GM18907 (cell line): ENCODE data around the gene GLRA1.
A peak's percentile ranks its signal among the peaks of the same experiment; 100 is the strongest.

Source experiments
- ATAC-seq: cut with Tn5 transposase; IDR thresholded peaks from one replicate; pipeline ENCODE4 v1.9.1; 2021; ENCODE audit warnings: mild to moderate bottlenecking, moderate library complexity; ENCODE audit not compliant: unreplicated experiment

Gene GLRA1

GRCh38 chr5:151924564-151925301, at the start of gene GLRA1:
Gene GLRA1, minus strand, starts transcription at chr5:151924851. Its CDS starts 302 bp downstream, at chr5:151924549.
- ATAC-seq: no peak

- ATAC-seq: no peak
Observed at GRCh38 chr5:151970885-151971284, 46.2 kb upstream of the GLRA1 start.

DNA sequence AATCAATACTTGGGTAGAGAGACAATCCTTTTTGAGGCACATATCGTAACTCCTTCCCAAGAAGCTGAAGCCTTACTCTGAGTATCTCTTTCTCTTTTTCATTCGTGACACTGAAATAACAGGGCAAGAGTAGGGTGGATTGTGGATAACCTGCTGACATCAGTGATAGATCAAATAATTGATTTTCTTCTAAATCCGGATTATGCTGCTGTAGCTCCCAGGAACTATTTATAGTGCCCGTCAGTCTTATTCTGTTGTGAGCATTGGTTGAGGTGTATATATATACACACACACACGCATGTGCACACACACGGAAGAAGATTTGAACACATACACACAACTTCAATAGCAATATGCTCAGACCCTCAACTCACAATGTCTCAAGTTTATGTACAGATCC, 43.2 kb upstream of the GLRA1 start:
- no peak for ATAC-seq

DNA sequence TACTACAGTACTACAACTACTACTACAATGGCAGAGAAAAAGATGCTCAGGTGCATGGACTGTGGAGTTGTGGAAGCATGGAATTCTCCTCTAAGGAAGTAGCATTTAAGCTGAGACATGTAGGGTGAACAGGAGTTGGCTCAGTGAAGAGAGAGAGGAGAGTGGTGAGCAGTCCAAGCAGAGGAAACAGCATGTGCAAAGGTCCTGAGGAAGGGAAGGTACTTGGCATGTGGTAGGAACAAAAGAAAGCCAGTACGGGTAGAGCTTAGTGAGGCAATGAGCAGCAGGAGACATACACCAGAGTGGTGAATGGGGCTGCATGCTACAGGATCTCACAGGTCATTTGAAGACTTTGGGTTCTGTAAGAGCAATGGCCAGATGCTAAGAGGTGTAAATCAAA, 41.4 kb upstream of the GLRA1 start:
- no peak for ATAC-seq

GRCh38 chr5:151964471-151964870, 39.8 kb upstream of the GLRA1 start:
- no peak for ATAC-seq

- no peak for ATAC-seq
Observed at GRCh38 chr5:151961557-151961956, 36.9 kb upstream of the GLRA1 start.

- ATAC-seq: no peak
Observed at GRCh38 chr5:151958111-151958510, 33.5 kb upstream of the GLRA1 start.

DNA sequence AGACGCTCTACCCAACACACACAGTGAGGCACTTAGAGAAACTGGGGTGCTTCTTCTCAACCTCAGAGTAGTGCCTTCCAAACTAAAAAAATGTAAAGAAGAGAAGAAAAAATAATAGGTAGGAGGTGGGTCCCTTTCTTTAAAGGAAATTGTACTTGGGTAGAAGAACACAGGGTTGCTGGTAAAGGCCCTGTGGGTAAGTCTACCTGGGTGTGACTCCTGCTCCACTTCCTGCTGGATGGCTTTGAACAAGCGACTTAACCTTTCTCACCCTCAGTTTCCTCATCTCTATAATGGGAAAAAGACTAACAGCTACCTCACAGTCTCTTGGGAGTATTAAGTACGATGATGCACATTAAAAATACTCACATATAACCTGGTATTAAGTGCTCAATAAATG, 32.1 kb upstream of the GLRA1 start:
- no peak for ATAC-seq

DNA sequence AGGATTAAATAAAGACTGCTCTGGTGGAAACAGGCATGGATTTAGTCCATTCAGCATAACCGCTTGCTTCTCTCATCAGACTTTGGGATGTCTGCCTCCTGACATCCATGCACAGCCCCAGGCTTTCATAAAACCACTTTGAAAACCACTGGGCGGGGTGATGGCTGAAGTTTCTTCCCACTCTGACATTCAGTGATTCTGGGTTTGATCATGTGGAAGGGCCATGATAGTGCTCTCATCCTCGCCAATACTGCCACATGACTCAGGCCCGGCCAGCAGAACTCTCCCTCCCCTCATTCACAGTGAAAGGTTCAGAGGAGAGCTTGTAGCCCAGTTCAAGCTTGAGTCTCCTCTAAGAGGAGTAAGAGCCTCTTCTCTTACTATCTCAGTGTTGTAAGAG, 29.6 kb upstream of the GLRA1 start:
- ATAC-seq: no peak

DNA sequence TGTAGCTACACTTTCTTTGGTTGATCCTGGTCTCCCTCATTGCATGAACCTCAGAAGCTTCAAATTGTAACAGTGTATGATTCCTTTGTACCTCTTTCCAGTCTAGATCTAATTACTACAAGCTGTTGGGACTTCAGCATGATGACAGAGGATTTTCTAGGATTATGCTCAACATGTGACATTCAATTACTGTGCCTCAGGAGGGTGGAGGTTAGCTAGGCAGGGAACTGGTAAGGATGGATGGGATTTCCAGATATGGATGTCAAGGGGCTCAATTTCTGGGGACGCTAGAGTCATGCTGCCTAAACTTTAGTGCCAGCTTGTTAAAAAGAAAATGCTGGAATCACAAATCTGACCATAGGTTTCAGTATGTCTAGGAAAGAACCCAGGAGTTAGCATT, 29.2 kb upstream of the GLRA1 start:
- no peak for ATAC-seq

DNA sequence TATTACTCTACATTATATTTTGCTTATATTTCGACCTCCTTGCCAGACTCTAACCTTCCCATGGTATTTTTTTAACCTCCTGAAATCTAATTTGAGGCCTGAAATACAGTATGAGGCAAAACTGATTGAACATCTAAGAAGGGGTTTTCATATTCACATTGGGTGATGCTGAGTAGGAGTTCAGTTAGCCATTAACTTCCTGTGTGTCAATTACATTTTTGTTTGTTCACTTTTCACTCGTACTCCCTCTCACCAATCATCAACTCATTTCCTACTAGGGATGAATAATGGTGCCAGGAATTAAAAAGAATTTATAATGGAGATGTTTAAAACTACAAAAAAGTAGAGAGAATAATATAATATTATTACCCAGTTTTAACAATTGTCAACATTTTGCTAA, 27.6 kb upstream of the GLRA1 start:
- peak; percentile 43 for ATAC-seq

DNA sequence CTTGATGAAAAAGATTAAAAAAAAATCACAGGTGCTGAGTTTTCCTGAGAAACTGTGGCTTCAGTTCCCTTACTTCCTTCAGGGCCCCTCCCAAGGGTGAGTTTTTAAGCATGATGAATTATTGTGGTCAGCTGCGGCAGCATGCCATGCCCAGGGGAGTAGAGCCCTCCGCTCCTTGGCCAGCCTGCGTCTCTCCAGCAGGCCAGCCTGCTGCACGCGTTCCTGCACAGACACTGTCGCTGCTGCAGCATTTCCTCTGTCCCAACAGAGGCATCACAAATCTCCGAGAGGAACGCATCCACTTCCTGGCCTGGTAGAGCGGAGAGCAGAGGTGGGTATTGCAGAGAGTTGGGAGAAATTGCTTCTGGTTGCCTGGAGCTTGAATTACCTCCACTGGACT, 26.1 kb upstream of the GLRA1 start:
- ATAC-seq: no peak

DNA sequence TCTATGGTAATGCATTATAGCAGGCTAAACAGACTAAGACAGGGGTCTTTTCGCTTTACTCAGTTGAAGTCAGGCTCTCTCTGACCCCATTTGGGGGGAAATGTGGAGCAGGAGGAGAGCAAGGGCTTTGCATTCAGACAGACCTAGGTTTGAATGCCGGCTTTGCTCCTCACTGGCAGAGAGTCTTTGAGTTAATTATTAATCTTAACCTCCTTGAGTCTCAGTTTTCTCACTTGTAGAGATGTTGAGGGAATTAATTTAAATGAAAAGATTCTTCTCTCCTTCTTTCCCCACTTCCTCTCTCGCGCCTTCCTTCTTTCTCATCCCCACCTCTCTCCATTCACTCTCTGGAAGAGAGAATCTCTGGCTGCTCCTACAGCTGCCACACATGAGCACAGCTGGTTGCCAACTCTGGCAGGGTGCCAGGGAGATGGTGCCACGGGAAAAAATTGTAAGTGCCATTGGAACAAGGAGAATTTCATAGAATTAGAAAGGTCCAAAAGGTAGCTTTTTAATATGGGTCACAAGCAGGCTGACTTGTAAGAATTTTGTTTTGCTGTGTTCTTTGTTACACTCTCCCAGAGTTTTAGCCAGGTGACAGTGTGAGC, 25.2 kb upstream of the GLRA1 start:
- no peak for ATAC-seq

DNA sequence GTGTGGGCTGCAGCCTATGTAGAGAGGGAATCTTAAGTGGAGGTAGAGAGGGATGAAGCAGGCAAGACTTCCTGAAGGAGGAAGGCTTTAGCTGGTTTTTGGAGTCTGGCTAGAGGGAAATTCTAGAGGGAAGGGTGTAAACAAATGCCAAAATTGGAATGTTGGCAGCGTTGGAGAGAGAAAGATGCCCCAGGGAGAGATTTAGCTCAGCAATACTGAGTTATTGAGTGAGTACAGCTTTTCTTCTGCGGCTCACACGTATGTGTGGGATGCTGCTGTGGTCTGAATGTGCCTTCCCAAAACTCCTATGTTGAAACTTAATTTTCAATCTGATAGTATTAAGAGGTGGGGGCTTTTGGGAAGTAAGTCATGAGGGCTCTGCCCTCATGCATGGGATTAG, 24.5 kb upstream of the GLRA1 start:
- ATAC-seq: no peak

GRCh38 chr5:151947931-151948608, 23.4 kb upstream of the GLRA1 start:
- ATAC-seq: peak; percentile 54

DNA sequence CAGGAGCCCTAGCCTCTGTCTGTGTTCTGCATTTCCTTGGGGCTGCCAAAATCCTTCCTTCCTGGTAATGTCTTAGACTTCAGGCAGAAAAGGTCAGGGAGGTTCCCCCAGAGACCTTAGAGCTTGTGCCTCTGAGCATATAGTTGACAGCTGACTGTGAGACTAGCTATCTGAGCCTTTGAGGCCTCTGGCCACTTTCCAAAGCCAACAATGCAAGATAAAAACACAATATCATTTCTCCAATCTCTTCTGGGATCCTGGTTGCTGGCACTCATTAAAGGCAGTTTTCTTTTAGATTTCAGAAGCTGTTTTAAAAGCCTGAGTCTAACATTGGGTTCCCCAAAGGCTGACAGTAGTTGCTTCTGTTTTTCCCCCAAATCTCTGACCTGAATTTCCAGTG, 13.2 kb upstream of the GLRA1 start:
- ATAC-seq: no peak

- no peak for ATAC-seq
Observed at GRCh38 chr5:151935135-151935695, 10.6 kb upstream of the GLRA1 start.

GRCh38 chr5:151931260-151931659, 6.6 kb upstream of the GLRA1 start:
- no peak for ATAC-seq

GRCh38 chr5:151926188-151926587, 1.5 kb upstream of the GLRA1 start:
- no peak for ATAC-seq

- ATAC-seq: no peak
Observed at GRCh38 chr5:151925340-151925739, 689 bp upstream of the GLRA1 start.

DNA sequence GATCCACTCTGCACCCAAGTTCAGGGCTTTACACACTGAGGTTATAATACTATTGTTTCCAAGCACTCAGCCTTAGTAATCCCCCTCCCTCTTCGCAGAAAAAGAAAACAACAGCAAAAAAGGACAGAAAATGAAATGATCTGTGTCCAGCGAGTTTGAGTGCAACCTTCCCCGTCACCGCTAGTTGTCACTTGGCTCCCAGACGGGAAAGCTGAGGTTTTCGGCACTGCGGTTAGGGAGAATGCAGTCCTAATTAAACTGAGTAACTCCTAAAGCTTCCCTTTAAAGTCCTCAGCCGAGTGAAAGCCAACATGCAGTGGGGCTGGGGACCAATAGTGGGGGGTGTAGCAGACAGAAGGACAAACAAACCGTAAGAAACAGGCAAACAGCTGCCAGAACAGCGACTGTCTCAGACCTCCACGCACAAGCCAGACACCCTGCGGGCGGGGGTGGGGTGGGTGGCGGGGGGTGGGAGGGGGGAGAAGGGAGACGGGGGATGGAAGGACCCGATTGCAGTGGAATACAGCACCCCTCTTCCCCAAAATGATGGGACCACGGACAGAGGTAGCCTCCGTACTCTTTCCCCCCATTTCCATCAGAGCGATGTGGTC, 680 bp downstream of the GLRA1 start:
- no peak for ATAC-seq
